Stimulated activated CD4-positive, alpha-beta T cell treated with anti-CD3 and anti-CD28 coated beads, TNF-alpha, amount 100 ng/mL, for 1 hour (primary cell): ENCODE measurements around the gene ABHD11.
"Not testable (repeated sequence)": the region's sequence is repeated elsewhere in the genome, so short reads cannot be mapped to it uniquely, and the experiment has no call there.

Experiments used
- DNase-seq, 3 donors: peaks; one replicate each; pipeline ENCODE4 v3.0.0-alpha.2; 2020; ENCODE audit warnings: low read depth in 3 of 3, low spot score in 1 of 3

ABHD11 gene

DNA sequence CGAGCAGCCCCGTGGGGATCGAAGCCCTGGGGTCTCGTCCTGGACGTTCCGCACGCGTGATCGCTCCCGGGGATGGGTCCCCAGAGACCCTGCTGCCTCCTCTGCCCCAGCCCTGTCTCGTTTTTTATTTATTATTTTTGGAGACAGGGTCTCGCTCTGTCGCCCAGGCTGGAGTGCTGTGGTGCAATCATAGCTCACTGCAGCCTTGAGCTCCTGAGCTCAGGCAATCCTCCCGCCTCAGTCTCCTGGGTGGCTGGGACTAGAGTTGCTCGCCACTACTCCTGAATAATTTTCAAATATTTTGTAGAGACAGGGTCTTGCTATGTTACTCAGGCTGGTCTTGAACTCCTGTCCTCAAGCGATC, 18.8 kb downstream of the ABHD11 start:
- no peak for DNase-seq

DNA sequence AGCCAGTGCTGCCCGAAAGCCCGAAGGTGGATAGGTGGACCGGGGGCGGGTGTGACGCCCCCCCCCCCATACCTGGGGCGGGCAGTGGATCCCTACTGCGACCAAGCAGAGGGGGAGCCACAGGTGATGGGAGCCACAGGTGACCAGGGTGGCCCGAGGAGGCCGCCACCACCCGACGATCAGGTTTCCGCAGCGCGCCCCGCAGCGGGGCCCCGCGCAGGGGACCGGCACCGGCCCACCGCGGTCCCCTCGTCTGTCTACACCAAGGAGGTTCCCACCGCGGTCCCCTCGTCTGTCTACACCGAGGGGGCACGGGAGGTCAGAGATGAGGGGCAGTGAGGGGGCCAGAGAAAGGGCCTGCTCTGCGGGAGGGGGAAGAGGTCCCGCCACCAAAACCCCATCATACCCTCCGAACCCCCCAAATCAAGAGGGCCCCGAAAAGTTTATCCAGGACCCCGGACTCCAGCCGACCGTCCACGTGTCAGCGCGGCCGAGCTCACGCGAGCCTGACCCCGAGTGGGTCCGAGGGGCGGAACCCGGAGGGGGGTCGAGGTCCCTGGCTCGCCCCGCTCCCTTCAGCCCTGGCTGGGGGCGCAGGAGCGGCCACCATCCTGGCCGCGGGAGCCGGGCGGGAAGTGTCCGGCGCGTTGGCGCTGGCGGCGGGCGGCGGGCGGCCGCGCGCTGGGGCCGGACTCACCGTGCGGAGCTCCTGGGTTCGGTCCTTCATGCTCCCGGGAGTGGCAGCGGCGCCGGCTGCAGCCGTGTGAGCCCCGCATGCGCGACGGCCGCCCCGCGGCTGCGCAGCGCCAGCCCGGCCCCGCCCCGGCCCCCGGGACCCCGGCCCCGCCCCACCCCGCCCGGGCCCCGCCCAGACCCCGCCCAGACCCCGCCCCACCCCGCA, 19.4 kb downstream of the ABHD11 start, which contains the start of gene STX1A:
Gene STX1A, minus strand, starts transcription at position 765 of the 901 bp plus-strand sequence. Its CDS starts 38 bp downstream, at position 727.
- DNase-seq = peak; percentile 26 to 63 (median 57)

DNA sequence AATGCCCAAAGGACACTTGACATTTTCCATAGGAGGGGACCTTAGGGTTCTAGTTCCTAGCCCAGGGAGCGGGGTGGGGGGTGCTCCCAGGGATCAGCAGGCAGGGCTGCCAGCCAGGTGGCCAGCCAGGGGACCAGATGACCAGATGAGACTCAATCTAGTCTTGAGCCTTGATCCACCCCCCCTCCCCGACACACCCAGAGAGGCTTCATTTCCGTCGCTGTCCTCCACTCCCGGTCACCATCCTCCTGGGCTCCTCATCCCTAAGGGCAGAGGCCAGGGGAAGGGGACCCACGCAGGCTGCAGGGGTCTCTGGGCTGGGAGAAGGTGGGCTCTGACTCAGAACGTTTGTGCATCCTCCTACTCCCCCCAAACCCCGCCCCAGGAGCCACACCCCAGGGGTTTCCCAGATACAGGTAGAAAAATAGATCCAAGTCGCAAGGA, 20.1 kb downstream of the ABHD11 start:
- no peak for DNase-seq

DNA sequence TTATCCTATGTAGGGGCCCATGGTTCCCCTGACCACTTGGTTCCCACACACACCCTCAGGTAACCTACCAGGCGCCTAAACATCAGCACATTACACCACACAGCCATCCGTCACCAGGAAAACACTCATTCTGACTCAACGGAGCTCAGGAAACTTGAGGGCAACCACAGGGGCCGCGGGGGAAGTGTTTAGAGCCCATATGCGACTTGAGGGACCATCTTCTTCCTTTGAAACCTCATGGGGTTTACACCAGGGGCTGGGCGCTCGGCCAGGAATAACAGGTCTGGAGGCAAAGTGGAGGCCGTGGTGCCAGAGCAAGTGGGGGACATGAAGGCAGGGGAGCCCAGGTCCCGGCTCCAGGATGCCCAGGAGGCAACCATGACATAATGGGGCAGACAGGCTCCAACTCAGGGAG, 20.6 kb downstream of the ABHD11 start:
- peak; percentile 45 to 55 (median 54) for DNase-seq

DNA sequence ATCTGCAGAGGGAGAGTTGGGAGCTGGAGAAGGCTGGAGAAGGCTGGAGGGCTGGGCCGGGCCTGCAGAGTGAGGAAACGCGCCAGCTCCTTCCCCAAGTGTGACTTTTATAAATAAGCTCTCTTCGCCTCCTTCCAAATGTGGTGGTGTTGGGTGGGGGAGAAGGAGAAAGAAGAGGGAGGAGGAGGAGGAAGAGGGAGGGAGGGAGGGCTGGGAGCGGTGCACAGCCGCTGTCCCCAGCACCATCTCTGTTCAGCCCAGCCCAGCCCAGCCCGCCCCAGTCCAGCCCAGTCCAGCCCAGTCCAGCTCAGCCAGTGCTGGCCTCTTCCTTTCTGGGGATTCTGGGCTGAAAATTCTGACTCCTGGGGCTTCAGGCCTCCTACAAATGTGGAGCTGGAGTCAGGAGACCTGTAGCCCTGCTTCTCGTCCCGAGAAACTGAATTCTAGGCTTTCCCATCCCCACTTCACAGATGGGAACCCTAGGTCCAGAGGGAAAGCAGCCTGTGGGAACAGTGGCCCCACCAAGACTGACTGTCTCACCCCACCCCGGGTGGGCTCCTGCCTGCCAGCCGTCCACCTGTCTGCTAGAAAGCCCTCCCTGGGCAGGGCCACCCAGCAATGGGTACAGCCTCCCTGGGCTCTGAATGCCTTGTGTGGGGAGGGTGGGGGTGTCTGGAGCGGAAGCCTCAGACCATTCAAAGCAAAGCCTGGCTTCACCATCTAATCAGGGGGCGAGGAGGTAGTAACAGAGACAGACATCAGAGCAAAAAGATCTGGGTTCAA, 21.4 kb downstream of the ABHD11 start:
- DNase-seq = no peak

DNA sequence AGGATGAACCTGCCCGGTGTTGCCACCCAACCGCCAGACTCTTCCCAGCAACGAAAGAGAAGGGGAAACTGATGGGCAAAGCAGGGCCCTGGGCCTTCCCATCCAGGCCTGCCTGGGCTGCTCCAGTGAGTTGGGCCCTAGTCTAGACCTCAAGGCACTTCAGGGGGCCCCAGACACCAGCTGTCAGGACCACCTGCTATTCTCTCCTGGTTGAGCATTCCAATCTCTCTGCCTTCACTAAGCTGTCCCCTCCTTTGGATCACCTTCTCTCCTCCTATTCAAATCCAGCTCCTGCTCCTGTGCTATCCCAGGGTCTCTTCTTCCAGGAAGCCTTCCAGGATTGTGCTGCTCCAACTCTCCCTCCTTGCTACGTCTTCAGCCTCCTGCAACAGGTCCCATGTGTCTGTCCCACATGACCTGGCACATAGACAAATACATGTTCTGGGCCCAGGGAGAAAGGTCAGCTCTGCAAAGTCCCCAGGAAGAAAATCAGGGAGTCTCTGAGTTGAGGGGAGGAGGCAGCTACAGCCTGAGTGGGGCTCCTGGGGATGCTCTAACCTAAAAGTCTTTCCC, 22.2 kb downstream of the ABHD11 start:
- DNase-seq = no peak

DNA sequence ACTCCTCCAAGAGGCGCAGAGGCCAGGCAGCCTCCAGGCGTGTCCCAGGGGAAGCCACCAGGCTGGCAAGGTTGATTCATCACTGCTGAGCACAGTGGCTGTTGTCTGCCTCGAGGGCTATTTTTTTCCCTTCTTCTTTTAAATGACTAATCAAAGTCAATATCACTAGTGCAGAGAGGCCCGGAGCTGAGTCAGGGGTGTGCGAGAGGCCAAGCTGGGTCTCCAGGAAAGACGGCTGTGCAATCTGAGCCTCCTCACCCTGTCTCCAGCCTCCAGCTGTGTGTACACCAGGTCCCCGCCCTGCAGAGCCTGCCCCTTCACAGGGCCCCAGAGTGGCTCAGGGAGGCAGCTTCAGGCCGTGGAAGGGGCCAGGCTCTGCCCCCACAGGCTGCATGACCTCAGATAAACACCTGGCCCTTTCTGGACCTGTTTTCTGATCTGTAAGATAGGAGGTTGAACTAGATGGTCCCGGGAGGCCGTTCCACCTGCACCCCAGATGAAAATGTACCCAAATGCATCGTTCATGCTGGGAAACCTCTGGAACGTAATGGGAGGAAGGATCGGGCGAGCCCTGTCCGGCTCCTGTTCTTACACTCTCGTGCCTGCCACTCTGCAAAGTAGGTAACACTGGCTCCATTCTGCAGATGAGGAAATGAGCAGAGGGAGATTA, 22.8 kb downstream of the ABHD11 start:
- DNase-seq = no peak

DNA sequence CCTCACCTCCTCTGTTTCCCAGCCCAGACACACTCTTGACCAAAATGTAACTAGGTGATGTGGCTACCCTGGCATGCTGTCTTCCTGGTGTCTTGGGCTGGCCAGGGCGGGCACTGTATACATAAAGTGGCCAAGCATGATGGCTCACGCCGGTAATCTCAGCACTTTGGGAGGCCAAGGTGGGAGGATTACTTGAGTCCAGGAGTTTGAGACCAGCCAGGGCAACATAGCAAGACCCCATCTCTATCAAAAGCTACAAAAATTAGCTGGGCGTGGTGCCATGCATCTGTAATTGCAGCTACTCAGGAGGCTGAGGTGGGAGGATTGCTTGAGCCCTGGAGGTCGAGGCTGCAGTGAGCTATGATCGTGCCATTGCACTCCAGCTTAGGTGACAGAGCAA, 25.3 kb downstream of the ABHD11 start:
- DNase-seq = not testable (repeated sequence)

DNA sequence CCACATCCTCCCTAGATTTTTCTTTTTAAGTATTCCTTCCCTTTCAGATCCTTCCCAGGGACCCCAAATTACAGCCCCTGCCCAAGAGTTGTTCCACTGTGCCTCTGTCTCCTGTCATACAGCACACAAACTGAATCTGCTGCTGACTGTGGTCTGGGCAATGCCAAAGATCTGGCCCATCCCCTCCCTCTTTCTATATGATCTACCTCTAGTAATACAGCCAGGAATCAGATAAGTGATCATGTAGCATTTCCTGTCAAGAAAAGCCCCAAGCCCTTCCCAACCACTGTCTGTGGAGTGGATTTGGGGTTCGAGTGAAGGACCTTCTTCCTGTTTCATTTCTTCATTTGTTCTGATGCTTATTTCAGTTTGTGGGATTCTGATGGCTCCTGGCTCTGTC, 25.8 kb downstream of the ABHD11 start:
- DNase-seq = no peak

DNA sequence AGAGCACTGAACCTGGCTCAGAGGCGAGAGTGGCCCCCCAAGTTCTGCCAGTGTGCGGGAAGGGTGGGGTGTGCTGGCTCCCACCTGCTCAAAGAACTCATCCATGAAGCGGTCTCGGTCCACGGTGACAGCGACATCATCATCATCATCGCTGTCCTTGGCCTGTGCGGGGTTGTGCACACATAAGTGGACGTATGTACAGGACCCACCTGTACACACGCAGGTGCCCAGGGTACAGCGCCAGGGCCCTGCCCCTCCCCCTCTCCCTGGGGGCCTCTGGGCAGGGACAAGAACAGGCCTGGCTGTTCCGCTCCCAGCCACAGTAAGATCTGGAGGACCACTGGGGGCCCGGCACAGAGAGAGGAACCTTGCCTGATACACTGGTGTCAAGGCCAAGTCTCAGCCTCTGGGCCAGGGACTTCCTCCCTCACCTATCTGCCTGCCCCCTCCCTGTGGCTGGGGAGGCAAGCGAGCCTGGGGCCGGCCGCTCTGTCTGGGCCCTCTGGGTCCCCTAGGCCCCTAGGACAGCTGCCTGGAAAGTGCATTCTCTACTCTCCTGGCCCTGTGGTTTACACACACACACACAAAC, 29.5 kb downstream of the ABHD11 start:
- no peak for DNase-seq

DNA sequence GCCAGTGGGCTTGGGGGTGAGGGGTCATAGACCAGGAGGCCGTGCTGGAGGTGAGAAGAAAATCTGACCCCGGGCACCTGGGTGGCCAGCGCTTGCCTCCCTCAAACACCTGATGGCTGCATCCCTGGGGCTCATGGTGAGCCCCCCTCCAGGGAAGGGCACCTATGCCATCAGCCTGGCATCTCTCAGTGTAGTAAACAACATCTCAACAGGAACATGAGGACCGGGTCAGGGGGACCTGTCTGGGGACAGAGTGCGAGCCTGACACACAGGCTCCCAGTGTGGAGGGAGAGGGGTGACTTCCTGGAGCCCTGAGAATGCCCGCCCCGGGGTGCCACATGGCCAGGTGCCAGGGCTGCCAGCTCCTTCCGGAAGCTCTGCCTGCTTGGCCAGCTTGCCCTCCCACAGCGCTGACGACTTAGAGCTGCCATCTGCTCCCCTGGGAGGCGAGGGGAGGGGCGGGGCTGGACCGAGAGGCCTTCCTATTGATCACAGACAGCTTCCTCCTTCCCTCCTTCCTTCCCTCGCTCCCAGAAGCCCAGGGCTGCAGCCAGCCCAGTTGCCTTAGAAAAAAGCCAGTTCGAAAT, 31.5 kb downstream of the ABHD11 start:
- DNase-seq = no peak

DNA sequence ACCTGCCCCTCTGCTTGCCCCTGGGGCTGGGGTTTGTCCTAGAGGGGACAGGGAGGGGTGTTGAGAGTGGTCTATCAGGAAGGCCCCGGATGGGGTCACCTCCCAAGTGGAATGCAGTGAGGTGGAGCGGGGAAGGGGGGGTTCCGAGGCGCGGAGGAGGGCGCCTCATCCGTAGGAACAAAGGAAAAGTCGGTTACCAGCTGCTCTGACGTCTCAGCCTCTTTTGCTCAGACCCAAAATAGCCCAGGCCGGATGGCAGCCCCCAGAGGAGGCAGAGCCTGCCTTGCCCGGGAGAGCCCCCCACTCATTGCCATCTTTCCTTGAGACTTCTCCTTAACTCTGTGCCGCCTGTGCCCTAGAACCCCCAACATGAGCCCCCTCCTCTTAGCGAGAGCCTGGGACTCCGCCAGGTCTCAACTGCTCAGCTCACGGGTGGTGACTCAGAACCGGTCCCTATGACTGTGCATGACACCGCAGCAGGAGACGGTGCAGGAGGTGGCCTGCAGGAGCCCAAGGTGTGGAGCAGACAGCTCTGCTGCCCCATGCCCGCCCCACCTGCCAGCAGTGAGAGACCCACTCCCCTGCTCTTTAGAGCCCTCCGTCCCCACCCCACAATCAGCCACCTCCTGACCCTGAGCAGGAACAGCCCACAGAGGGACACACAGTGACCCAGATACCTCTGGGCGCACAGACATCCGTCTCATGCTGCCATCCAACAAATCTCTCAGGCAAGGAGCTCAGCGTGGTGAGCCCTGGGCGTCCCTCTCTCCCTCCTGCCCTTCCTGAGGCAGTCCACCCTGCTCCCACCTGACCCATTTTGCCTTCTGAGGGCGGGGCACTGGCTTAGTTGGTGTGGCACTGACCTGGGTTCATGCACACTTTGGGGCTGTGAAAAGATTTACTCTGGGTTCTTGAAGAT, 32.2 kb downstream of the ABHD11 start:
- no peak for DNase-seq

DNA sequence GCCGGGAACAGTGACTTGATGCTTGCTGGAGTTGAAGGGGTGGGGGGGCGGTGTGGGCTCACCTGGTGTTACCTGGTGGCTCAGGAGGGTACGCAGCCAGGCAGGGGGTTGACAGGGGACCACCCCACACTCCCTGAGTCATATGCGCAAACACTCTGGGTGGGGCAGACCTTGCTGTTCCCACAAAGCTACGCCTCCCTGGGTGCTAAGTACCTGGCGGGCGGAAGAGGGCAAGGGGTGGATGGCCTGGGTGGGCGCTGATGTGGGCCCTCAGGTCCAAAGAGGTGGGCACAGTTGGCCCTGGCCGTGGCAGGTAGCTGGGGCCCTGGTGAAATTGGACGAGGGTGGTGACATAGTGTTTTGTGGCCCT, 33.1 kb downstream of the ABHD11 start:
- no peak for DNase-seq

DNA sequence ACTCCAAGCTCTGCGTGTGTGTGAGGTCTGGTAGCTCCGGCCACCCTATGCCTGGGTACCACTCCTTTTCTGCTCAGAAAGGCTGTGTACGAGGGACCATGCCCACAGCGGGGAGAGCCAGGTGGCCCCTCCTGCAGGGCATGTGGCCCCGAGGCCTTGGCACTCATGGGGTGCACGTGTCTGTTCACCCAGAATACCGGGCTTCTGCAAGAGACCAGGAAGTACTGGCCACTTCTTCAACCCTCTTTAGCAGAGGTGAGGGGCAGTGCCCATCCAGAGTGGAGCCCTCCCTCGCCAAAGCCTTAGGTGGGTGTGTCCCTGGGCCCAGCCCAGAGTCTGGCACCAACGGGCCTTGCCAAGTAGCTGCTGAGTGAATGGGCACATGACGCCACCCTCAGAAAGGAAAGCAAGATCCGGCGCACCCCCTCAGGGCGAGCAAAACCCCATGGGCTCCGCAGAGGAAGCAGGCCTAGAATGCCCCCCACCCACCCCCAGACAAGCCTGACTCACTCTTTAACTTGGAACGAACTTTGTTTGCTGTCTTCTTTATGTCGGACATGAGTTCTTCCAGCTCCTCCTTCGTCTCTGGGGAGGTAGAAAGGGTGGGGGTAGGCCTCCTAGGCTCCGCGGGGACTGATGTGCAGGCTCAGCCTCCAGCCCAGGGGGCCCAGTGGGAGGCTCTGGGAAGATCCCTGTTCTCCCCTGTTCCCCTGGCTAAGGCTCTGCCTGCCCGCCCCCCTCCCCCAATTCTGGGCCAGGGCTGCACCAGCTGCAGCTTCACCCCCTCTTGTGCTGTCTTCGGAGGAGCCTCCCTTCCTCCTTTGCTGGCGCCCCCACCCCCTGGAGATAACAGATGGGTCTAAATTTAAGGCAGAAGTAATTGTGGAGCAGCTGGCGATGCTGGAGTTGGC, 33.7 kb downstream of the ABHD11 start:
- no peak for DNase-seq

DNA sequence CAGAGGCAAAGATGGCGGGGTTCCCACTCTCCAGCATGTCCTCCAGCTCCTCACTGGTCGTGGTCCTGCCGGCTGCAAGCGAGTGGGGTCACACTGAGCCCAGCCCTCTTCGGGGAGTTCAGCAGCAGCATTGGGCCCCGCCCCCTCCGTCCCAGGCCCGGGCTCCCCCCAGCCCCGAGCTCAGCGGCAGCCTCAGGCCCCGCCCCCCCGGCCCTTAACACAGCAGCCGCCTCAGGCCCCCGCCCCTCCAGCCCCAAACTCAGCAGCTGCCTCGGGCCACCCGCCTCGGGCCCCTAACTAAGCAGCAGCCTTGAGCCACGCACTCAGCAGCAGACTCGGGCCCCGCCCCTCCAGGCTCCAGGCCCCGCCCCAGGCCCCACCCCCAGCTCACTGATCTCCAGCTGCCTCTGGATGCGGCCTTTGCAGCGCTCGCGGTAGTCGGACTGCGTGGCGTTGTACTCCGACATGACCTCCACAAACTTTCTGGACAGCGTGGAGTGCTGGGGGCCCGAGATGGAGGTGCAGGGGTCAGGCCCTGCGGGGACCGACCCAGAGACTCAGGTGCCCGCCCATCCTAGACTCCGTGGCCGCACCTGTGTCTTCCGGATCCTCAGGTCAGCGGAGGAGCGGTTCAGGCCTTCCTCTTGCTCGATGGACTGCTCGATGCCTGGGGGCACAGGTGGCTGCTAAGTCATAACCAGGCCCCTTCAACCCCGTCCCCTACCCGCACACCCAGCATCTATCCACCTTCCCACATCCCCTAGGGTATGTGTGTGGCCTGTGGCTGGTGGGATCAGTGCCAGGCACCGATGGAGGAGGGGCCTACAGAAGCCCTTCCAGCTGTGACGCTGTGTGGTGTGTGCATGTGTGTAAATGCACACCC, 34.6 kb downstream of the ABHD11 start:
- DNase-seq = no peak

DNA sequence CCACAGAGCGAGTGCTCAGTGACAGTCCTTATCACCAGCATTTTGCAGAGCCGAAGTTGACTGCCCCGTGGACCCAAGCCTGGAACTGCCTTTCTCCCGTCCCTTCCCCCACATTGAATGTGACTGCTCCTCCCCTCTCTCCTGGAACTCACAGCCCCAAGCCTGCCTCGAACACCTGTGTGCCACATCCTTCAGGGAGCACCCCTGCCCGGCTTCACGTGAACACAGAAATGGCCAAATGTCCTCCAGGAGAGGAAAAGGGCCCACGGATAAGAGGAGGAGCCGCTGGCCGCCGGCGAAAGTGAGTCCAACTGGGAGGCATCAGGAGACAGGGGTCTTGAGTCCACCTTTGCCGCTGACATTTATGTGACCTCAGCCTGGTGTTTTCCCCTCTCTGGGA, 35.4 kb downstream of the ABHD11 start:
- DNase-seq = no peak

DNA sequence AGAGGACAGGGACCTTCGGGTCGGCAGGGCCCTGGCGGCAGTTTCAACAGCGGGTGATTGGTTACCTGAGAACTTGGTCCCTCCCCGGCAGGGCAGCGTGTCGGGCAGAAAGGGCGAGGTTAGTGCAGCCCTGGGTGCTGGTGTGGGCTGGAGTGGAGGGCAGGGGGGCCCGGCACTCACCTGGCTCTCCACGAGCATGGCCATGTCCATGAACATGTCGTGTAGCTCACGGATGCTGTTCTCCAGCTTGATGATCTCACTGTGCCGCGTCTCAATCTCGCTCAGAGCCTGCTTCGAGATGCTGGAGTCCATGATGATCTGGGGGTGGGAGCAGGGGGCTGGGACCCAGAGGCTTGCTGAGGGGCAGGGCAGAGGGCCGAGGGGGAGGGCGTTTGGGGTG, 35.9 kb downstream of the ABHD11 start:
- DNase-seq = no peak
